ENCODE measurements around the gene KDSR.
A peak's percentile ranks its signal among the peaks of the same experiment; 100 is the strongest.

The KDSR gene

GRCh38 chr18:63313396-63313917, 53.5 kb downstream of the KDSR start:
- FAIRE-seq (no peak), DNase-seq (ENCODE audit: insufficient read length, low spot score) (no peak)
- TF ChIP-seq, protein P1, sequence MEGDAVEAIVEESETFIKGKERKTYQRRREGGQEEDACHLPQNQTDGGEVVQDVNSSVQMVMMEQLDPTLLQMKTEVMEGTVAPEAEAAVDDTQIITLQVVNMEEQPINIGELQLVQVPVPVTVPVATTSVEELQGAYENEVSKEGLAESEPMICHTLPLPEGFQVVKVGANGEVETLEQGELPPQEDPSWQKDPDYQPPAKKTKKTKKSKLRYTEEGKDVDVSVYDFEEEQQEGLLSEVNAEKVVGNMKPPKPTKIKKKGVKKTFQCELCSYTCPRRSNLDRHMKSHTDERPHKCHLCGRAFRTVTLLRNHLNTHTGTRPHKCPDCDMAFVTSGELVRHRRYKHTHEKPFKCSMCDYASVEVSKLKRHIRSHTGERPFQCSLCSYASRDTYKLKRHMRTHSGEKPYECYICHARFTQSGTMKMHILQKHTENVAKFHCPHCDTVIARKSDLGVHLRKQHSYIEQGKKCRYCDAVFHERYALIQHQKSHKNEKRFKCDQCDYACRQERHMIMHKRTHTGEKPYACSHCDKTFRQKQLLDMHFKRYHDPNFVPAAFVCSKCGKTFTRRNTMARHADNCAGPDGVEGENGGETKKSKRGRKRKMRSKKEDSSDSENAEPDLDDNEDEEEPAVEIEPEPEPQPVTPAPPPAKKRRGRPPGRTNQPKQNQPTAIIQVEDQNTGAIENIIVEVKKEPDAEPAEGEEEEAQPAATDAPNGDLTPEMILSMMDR (IDR thresholded peaks at IDR 0.05; ENCODE audit: insufficient read depth, missing control alignments), result no peak

DNA sequence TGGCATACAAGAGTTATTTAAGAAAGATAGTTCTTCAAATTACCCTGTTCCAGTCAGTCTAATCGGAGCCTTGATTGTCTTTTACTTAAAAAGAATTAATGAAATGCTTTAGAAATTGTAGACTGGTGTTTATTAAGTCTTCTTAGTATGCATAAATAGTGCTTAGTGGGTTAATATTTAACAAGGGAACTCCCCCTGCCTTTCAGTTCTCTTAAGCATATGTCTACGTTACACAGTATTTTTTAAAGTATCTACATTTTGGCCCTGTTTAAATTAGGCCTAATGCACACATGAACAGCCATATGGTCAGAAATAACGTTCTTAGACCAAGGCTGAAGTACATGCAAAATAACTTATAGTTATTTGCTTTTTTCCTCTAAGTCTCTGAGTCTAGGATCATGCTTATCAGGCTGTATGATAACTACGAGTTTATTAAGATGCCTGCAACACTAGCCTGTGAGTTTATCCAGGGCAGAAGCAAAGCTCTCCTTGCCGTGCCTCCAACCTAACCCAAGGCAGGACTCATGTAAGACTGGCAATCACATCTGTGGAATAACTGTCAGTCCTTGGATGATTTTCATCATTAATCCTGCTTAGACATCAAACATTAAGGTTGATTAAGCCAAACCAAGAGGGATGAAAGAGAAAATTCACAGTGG, 54.1 kb downstream of the KDSR start:
- FAIRE-seq, result peak; percentile 100
- DNase-seq (ENCODE audit: insufficient read length, low spot score), result no peak
- TF ChIP-seq, protein P1 (IDR thresholded peaks at IDR 0.05; ENCODE audit: insufficient read depth, missing control alignments), result no peak

GRCh38 chr18:63312019-63312409, 55.0 kb downstream of the KDSR start:
- no peak for DNase-seq (ENCODE audit: insufficient read length, low spot score)
- no peak for FAIRE-seq
- TF ChIP-seq, protein P1 (IDR thresholded peaks at IDR 0.05; ENCODE audit: insufficient read depth, missing control alignments), result no peak

DNA sequence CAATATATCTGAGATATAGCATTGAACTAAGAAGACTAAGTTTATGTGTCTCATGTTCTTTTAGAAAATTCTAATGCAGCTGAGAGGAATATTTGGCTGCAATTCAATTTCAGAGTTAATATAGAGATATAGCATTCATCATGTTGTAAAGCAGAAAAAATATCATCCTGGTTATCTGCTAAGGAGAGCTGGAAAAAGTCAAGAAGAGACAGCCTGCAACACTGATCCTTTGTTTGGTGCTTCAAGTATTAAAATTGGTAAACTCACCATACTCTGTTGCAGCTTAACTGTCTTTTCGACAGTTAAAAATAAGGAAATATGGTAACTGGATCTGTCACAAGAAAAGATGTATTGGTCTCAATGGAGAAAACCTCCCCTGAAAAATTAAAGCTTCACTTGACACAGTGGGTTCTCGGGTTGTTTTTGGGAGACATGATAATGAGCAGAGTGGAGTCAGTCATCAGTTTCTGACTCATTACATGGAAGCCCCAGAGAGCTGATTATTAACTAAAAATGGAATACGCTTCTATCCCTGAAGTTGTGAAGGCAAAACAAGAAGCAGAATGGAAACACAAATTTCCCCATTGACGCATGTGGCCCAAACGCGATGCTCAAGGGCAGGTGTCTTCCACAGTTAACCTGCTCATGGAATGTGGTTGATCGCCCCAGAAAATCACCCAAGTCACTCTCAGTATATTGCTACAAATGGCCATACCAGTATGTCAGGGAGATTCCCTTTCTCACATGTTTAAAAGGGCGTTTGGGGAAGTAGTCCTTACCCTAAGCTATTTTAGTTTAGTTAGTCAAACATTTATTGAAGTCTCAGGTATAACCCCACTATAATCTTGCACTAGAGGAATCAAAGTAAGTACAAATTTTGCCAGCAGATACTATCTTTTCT, 55.6 kb downstream of the KDSR start:
- DNase-seq (ENCODE audit: insufficient read length, low spot score) (no peak), FAIRE-seq (no peak)
- TF ChIP-seq, protein P1 (IDR thresholded peaks at IDR 0.05; ENCODE audit: insufficient read depth, missing control alignments), result no peak

DNA sequence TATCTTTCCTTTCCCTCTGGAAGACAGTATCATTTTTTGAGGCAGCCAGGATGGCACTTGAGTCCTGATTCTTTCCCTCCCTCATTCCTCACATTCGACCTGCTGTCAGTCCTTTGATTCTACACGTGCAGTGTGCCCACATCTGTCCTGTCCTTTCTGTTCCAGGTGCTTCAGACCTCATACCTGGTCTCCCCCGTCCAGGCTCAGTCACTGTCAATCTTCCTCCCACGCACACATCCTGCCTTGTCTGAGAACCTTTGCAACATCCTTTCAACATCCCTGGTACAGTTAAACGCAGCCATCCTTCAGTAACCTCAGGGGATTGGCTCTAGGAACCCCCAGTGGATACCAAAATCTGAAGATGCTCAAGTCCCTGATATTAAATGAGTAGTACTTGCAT, 57.6 kb downstream of the KDSR start:
- TF ChIP-seq, protein P1 (IDR thresholded peaks at IDR 0.05; ENCODE audit: insufficient read depth, missing control alignments), result no peak
- FAIRE-seq, result no peak
- DNase-seq (ENCODE audit: insufficient read length, low spot score), result no peak

- TF ChIP-seq, protein P1 (IDR thresholded peaks at IDR 0.05; ENCODE audit: insufficient read depth, missing control alignments), result no peak
- DNase-seq (ENCODE audit: insufficient read length, low spot score) (no peak), FAIRE-seq (no peak)
Measured at GRCh38 chr18:63307551-63308200, 59.3 kb downstream of the KDSR start.

All from D721Med (cell line).